ENCODE results near the gene DMRTC2. TPM values are rescaled to one million over a fixed set of nuclear protein-coding genes. Genes with fewer than 3 reads are reported as not detected.

Gene DMRTC2
- total RNA-seq, 1 experiment from 2014 or later: not detected

GRCh38 chr19:41887711-41888382, 43.0 kb downstream of the DMRTC2 start:
- no peaks in the 10 kb centered on the region for H3K9me3 ChIP-seq (ENCODE audit: control insufficient read depth in 1 of 2, insufficient read depth in 1 of 2, low read depth in 1 of 2, low read length in 2 of 2)
- ATAC-seq: peak; percentile 71
- no peaks in the 10 kb centered on the region for H4K20me1 ChIP-seq (ENCODE audit: insufficient read depth)
- H3K27me3 ChIP-seq (ENCODE audit: insufficient read depth, low read length): no peaks in the 10 kb centered on the region
- H3K4me3 ChIP-seq (replicated peaks in 1 of 2; ENCODE audit: low read depth in 1 of 2, low read length in 2 of 2): peak overlapping the region; percentile 37 to 57
- peaks cover 61% of the 10 kb centered on the region for H3K79me2 ChIP-seq (ENCODE audit: insufficient read depth, low read length)
- H3K36me3 ChIP-seq (ENCODE audit: control insufficient read depth in 1 of 2, insufficient read depth in 2 of 2, low read length in 2 of 2): peaks cover 4 to 18% of the 10 kb centered on the region in 2 experiments
- peak; percentile 93 for DNase-seq (ENCODE audit: low read depth, low spot score)
- H3K9me2 ChIP-seq (ENCODE audit: insufficient read depth): no peaks in the 10 kb centered on the region
- H3K27ac ChIP-seq (ENCODE audit: low read depth, low read length): peak overlapping the region; percentile 75
- ChIA-PET CTCF (interaction anchor here (0.6 to 1.4 kb wide), 8 partner anchors 13 to 147 kb away, joined by 3 to 4 read pairs (median 4); partner anchors contain the start of gene ERFL), POLR2A (interaction anchor here (0.8 to 1.4 kb wide), 3 partner anchors 11 to 15 kb away, joined by 3 to 5 read pairs (median 4); partner anchors contain the start of gene CD79A), RAD21 (ENCODE audit: low non-redundant PET in 1 of 2, low total read pairs in 2 of 2, uncharacterized antibody in 2 of 2, unreplicated experiment in 2 of 2) (no interaction called here)
- no TSS peak for BruUV-seq (replicated peaks)
- intact Hi-C loops (cut with micrococcal nuclease): no loop called here
- TF ChIP-seq RAD21 (IDR thresholded peaks at IDR 0.05; ENCODE audit: low read depth) (peak; percentile 79), CTCF (IDR thresholded peaks at IDR 0.05 in 2 of 3, conservative IDR thresholded peaks at IDR 0.05 in 1 of 3; ENCODE audit: borderline replicate concordance in 1 of 3, insufficient read depth in 1 of 3, low read depth in 2 of 3, low read length in 2 of 3) (peak; percentile 55 to 83 (median 73); a peak in 5 of 6 replicates), EZH2phosphoT487 (IDR thresholded peaks at IDR 0.05; ENCODE audit: borderline replicate concordance) (no peak), POLR2AphosphoS5 (IDR thresholded peaks at IDR 0.05; ENCODE audit: low read depth, low read length) (peak; percentile 32; the same call in 1 of the 2 replicates), JUND (IDR thresholded peaks at IDR 0.05) (peak; percentile 68), FOSL1 (IDR thresholded peaks at IDR 0.05; ENCODE audit: low read depth) (peak; percentile 77), SP1 (IDR thresholded peaks at IDR 0.05; ENCODE audit: low read depth) (peak; percentile 73), CBX3 (IDR thresholded peaks at IDR 0.05; ENCODE audit: low read depth) (no peak), ZNF274 (IDR thresholded peaks at IDR 0.05; ENCODE audit: low read depth, low read length) (no peak), EGR1 (IDR thresholded peaks at IDR 0.05; ENCODE audit: low read depth) (peak; percentile 95), ATF3 (IDR thresholded peaks at IDR 0.05) (no peak)
- H3K4me2 ChIP-seq (ENCODE audit: low read length): peak overlapping the region; percentile 91
- H3K9ac ChIP-seq (ENCODE audit: low read length): peak overlapping the region; percentile 65
- peaks cover 27 to 44% of the 10 kb centered on the region in 2 experiments for H3K4me1 ChIP-seq (ENCODE audit: control insufficient read depth in 1 of 2, insufficient read depth in 2 of 2, low read length in 2 of 2)
- H2AFZ ChIP-seq (ENCODE audit: low read depth, low read length, poor library complexity, severe bottlenecking): no peak overlapping the region

Measured in HCT116 (cell line).